Neutrophil (primary cell): ENCODE data around the gene FRAT2.

Experiments
- H3K27ac ChIP-seq: fragments of 200-600 bp; sonication (generic); 2 replicates; pipeline ENCODE4 v1.5.1; 2016; ENCODE audit warnings: mild to moderate bottlenecking, moderate library complexity
- H3K27me3 ChIP-seq: fragments of 200-600 bp; sonication (generic); 2 replicates; pipeline ENCODE4 v1.6.0; 2016; ENCODE audit warnings: mild to moderate bottlenecking
- H3K36me3 ChIP-seq: fragments of 200-600 bp; sonication (generic); 2 replicates; pipeline ENCODE4 v1.5.1; 2017
- H3K4me1 ChIP-seq, 2 experiments: fragments of 200-600 bp in 1 of 2; sonication (generic) in 1 of 2; 1 replicate in 1 of 2; 2 replicates in 1 of 2; pipeline versions ENCODE4 v1.5.1 to v1.6.1; 2013 to 2016; ENCODE audit warnings: low read depth in 1 of 2, low read length in 1 of 2, mild to moderate bottlenecking in 1 of 2, moderate library complexity in 1 of 2; ENCODE audit not compliant: control insufficient read depth in 1 of 2, insufficient read depth in 1 of 2
- H3K4me3 ChIP-seq, 2 experiments: fragments of 200-600 bp in 1 of 2; sonication (generic) in 1 of 2; 1 replicate in 1 of 2; 2 replicates in 1 of 2; pipeline ENCODE4 v1.5.1; 2013 to 2016; ENCODE audit warnings: low read depth in 1 of 2, low read length in 1 of 2, mild to moderate bottlenecking in 1 of 2, moderate library complexity in 1 of 2
- H3K9me3 ChIP-seq: fragments of 200-600 bp; sonication (generic); 2 replicates; pipeline ENCODE4 v1.5.1; 2016
- TF ChIP-seq, protein P1 (sequence below): fragments of 200-600 bp; sonication (generic); IDR thresholded peaks from 2 replicates; pipeline ENCODE4 v1.5.1; 2016; ENCODE audit warnings: antibody characterized with exemption

FRAT2 gene

GRCh38 chr10:97367126-97367649 lies 32.7 kb upstream of the FRAT2 start:
- H3K4me1 ChIP-seq, result peaks cover 98 to 100% of the 10 kb centered on the region in 2 experiments
- peak overlapping the region; percentile 99 for H3K27ac ChIP-seq
- TF ChIP-seq, protein P1, sequence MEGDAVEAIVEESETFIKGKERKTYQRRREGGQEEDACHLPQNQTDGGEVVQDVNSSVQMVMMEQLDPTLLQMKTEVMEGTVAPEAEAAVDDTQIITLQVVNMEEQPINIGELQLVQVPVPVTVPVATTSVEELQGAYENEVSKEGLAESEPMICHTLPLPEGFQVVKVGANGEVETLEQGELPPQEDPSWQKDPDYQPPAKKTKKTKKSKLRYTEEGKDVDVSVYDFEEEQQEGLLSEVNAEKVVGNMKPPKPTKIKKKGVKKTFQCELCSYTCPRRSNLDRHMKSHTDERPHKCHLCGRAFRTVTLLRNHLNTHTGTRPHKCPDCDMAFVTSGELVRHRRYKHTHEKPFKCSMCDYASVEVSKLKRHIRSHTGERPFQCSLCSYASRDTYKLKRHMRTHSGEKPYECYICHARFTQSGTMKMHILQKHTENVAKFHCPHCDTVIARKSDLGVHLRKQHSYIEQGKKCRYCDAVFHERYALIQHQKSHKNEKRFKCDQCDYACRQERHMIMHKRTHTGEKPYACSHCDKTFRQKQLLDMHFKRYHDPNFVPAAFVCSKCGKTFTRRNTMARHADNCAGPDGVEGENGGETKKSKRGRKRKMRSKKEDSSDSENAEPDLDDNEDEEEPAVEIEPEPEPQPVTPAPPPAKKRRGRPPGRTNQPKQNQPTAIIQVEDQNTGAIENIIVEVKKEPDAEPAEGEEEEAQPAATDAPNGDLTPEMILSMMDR, result no peak
- H3K27me3 ChIP-seq, result no peaks in the 10 kb centered on the region
- peak overlapping the region; percentile 41 to 59 for H3K4me3 ChIP-seq
- no peaks in the 10 kb centered on the region for H3K9me3 ChIP-seq
- H3K36me3 ChIP-seq, result peaks cover 44% of the 10 kb centered on the region

DNA sequence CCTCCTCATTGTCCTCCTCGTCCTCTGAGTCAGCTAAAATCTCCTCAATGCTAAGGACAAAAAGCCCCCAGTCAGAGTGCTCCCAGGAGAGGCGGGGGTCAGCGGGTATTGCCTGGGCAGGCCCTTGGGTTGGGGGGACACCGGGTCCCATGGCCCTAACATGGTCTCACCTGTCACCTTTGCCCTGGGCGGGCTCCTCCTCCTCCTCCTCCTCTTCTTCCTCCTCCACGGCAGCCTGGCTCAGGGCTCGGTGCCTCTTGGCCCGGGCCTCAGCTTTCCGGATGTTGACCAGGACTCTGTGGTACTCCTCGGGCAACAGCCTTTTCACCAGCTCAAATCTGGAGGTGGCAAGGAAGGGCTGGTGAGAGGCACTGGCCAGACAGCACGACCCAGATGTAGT lies 32.0 kb upstream of the FRAT2 start:
- Histone ChIP-seq H3K27me3 (no peaks in the 10 kb centered on the region), H3K36me3 (peaks cover 44% of the 10 kb centered on the region), H3K9me3 (no peaks in the 10 kb centered on the region), H3K27ac (peak overlapping the region; percentile 99), H3K4me1 (peaks cover 98 to 100% of the 10 kb centered on the region in 2 experiments), H3K4me3 (peak overlapping the region; percentile 41 to 59)
- TF ChIP-seq, protein P1, result no peak

DNA sequence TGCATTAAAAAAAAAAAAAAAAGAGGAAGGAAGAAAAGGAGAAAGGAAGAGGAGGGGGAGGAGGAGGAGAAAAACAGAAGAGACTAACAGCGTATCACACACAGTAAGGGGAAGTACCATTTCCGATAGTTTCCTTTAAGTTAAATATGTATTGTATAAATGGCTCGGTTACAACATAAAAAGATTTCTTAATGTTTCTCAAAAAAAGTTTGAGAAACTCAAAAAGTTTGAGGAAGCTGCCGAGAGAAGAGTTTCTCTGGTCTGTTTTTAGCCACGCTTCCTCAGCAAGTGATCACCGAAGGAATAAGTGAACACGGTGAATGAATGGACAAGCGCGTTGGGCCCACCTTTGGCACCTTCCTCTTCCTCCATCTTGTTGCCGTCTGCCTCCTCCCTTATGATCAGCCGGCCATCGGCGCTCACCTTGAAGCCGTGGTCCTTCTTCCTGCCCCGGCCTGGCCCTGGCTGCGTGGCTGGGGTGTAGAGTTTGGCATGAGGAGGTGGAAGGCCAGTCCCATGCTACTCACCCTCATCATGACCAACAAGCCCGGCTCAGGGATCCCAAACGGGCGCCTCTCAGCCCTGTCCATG lies 31.3 kb upstream of the FRAT2 start:
- TF ChIP-seq, protein P1, result no peak
- Histone ChIP-seq H3K27me3 (no peaks in the 10 kb centered on the region), H3K9me3 (no peaks in the 10 kb centered on the region), H3K36me3 (peaks cover 37% of the 10 kb centered on the region), H3K4me1 (peaks cover 98 to 100% of the 10 kb centered on the region in 2 experiments), H3K27ac (peak overlapping the region; percentile 99), H3K4me3 (peak overlapping the region; percentile 41 to 59)

- H3K27me3 ChIP-seq, result no peaks in the 10 kb centered on the region
- H3K4me1 ChIP-seq, result peaks cover 98 to 100% of the 10 kb centered on the region in 2 experiments
- no peaks in the 10 kb centered on the region for H3K9me3 ChIP-seq
- peaks cover 39% of the 10 kb centered on the region for H3K36me3 ChIP-seq
- H3K27ac ChIP-seq, result peak overlapping the region; percentile 99
- peak overlapping the region in 1 of 2 experiments; percentile 9 for H3K4me3 ChIP-seq
- TF ChIP-seq, protein P1, result no peak
Observed at GRCh38 chr10:97363071-97363470, 28.5 kb upstream of the FRAT2 start.

GRCh38 chr10:97362310-97363033 lies 27.9 kb upstream of the FRAT2 start:
- Histone ChIP-seq H3K27ac (peak overlapping the region; percentile 99), H3K36me3 (peaks cover 44% of the 10 kb centered on the region), H3K27me3 (no peaks in the 10 kb centered on the region), H3K9me3 (no peaks in the 10 kb centered on the region), H3K4me1 (peaks cover 97 to 100% of the 10 kb centered on the region in 2 experiments), H3K4me3 (peak overlapping the region in 1 of 2 experiments; percentile 9)
- TF ChIP-seq, protein P1, result no peak
